Measurements from ENCODE around the gene GTF3C6. TPM values are rescaled to one million over a fixed set of nuclear protein-coding genes. Genes with fewer than 3 reads are reported as not detected.

GTF3C6 gene
- total RNA-seq, 1 experiment from 2014 or later = 146 TPM

- no peaks in the 10 kb centered on the region for H3K27me3 ChIP-seq (ENCODE audit: control insufficient read depth, insufficient read depth, low read length)
- in situ Hi-C loops (cut with HindIII; ENCODE audit: low pct_unique_long_range_greater_than_20kb, low sequenced_read_pairs) = loop anchor here (10.0 kb wide), 1 partner anchor 114 kb away; no protein-coding TSS in a partner anchor
- ChIA-PET POLR2A (no interaction called here), CTCF (no interaction called here)
- TF ChIP-seq TCF7L2 (IDR thresholded peaks at IDR 0.05; ENCODE audit: low read depth, low read length) (no peak), POLR2AphosphoS5 (IDR thresholded peaks at IDR 0.05; ENCODE audit: low read depth, low read length) (no peak), CTCF (IDR thresholded peaks at IDR 0.05) (no peak), REST (IDR thresholded peaks at IDR 0.05; ENCODE audit: insufficient read depth in 1 of 2, low read depth in 2 of 2, low read length in 1 of 2) (no peak), SIN3A (IDR thresholded peaks at IDR 0.05; ENCODE audit: borderline replicate concordance, insufficient read depth, low read depth, low read length) (no peak)
- no peak for DNase-seq (ENCODE audit: low read depth, low spot score)
- intact Hi-C loops (cut with micrococcal nuclease; ENCODE audit: unreplicated experiment) = no loop called here
- H3K27ac ChIP-seq (ENCODE audit: low read length) = peak overlapping the region; percentile 96
- H3K9me3 ChIP-seq (ENCODE audit: control insufficient read depth, insufficient read depth, low read depth, low read length) = no peaks in the 10 kb centered on the region
- H3K36me3 ChIP-seq (ENCODE audit: control insufficient read depth, insufficient read depth, low read length) = peaks cover 8% of the 10 kb centered on the region; the same call in 1 of the 2 replicates
- peak overlapping the region; percentile 73 to 81; a peak in 3 of 4 replicates for H3K4me3 ChIP-seq (ENCODE audit: low read depth in 2 of 2, low read length in 2 of 2)
- H3K4me1 ChIP-seq (ENCODE audit: control insufficient read depth, insufficient read depth, low read length) = peaks cover 4% of the 10 kb centered on the region; the same call in 1 of the 2 replicates
- BruUV-seq (replicated peaks) = no TSS peak
- no peak for ATAC-seq
Observed at GRCh38 chr6:110980648-110981047, 22.1 kb downstream of the GTF3C6 start.

GRCh38 chr6:110981202-110981600, 22.7 kb downstream of the GTF3C6 start:
- ATAC-seq (0 out of 2 replicates have a peak, but pooled peaks have one; percentile 1), DNase-seq (ENCODE audit: low read depth, low spot score) (no peak)
- Histone ChIP-seq H3K4me1 (ENCODE audit: control insufficient read depth, insufficient read depth, low read length) (peaks cover 4% of the 10 kb centered on the region; the same call in 1 of the 2 replicates), H3K27ac (ENCODE audit: low read length) (peak overlapping the region; percentile 96), H3K9me3 (ENCODE audit: control insufficient read depth, insufficient read depth, low read depth, low read length) (no peaks in the 10 kb centered on the region), H3K4me3 (ENCODE audit: low read depth in 2 of 2, low read length in 2 of 2) (peak overlapping the region; percentile 73 to 81), H3K27me3 (ENCODE audit: control insufficient read depth, insufficient read depth, low read length) (no peaks in the 10 kb centered on the region), H3K36me3 (ENCODE audit: control insufficient read depth, insufficient read depth, low read length) (peaks cover 12% of the 10 kb centered on the region; the same call in 1 of the 2 replicates)
- TF ChIP-seq SIN3A (IDR thresholded peaks at IDR 0.05; ENCODE audit: borderline replicate concordance, insufficient read depth, low read depth, low read length) = no peak
- no peak for TF ChIP-seq CTCF (IDR thresholded peaks at IDR 0.05)
- intact Hi-C loops (cut with micrococcal nuclease; ENCODE audit: unreplicated experiment) (no loop called here), in situ Hi-C loops (cut with HindIII; ENCODE audit: low pct_unique_long_range_greater_than_20kb, low sequenced_read_pairs) (loop anchor here (10.0 kb wide), 1 partner anchor 114 kb away; no protein-coding TSS in a partner anchor)
- BruUV-seq (replicated peaks) = TSS peak; percentile 82
- POLR2A ChIA-PET = interaction anchor here (0.5 to 0.9 kb wide), 2 partner anchors 107 to 1493 kb away, joined by 5 to 14 read pairs; partner anchors contain the start of gene AMD1
- CTCF ChIA-PET = interaction anchor here (0.6 kb wide), 1 partner anchor 27 kb away, joined by 4 read pairs; no protein-coding TSS in a partner anchor

All from Panc1 (cell line).